NOMO-1 (cell line): ENCODE results near the gene RSRC1.

Experiments used
- DNase-seq, 2 experiments: peaks; one replicate each; lab custom pipeline; 2025; ENCODE audit not compliant: unreplicated experiment in 2 of 2; lab: John Stamatoyannopoulos, UW

Gene RSRC1

GRCh38 chr3:158570999-158571702, 461.3 kb downstream of the RSRC1 start, which contains the start of gene MLF1:
TSS of gene MLF1 (plus strand) at chr3:158571194. CDS start at chr3:158571301, 107 bp downstream.
- DNase-seq = peak; percentile 91 to 95

GRCh38 chr3:158571969-158572765, 462.3 kb downstream of the RSRC1 start:
- no peak for DNase-seq

- DNase-seq = no peak
Observed at GRCh38 chr3:158572766-158573060, 462.8 kb downstream of the RSRC1 start.

GRCh38 chr3:158573714-158574113, 463.8 kb downstream of the RSRC1 start:
- DNase-seq = no peak

- DNase-seq = no peak
Observed at GRCh38 chr3:158574646-158575045, 464.8 kb downstream of the RSRC1 start.

- no peak for DNase-seq
Observed at GRCh38 chr3:158590223-158590622, 480.3 kb downstream of the RSRC1 start.
